Activated T-cell treated with anti-CD3 and anti-CD28 coated beads for 1 hour (primary cell): ENCODE data around the gene RIN3.
"Not testable (repeated sequence)": the region's sequence is repeated elsewhere in the genome, so short reads cannot be mapped to it uniquely, and the experiment has no call there.

Source experiments
- DNase-seq: peaks from one replicate; pipeline ENCODE4 v3.0.0-alpha.2; 2020; ENCODE audit warnings: low read depth

Gene RIN3

GRCh38 chr14:92624764-92625163 is 111.2 kb downstream of the RIN3 start:
- no peak for DNase-seq

GRCh38 chr14:92625213-92625612 is 111.6 kb downstream of the RIN3 start:
- DNase-seq, result no peak

- no peak for DNase-seq
Measured at GRCh38 chr14:92626041-92626440, 112.5 kb downstream of the RIN3 start.

GRCh38 chr14:92627707-92628215 is 114.2 kb downstream of the RIN3 start:
- DNase-seq, result no peak

GRCh38 chr14:92628636-92629035 is 115.1 kb downstream of the RIN3 start:
- no peak for DNase-seq

GRCh38 chr14:92630367-92630766 is 116.8 kb downstream of the RIN3 start:
- no peak for DNase-seq

- DNase-seq, result no peak
Measured at GRCh38 chr14:92631098-92631497, 117.5 kb downstream of the RIN3 start.

- DNase-seq, result no peak
Measured at GRCh38 chr14:92632546-92633273, 119.1 kb downstream of the RIN3 start.

- no peak for DNase-seq
Measured at GRCh38 chr14:92633274-92633616, 119.7 kb downstream of the RIN3 start.

GRCh38 chr14:92633724-92634123 is 120.1 kb downstream of the RIN3 start:
- no peak for DNase-seq

GRCh38 chr14:92635031-92635430 is 121.5 kb downstream of the RIN3 start:
- no peak for DNase-seq

- no peak for DNase-seq
Measured at GRCh38 chr14:92635896-92636295, 122.3 kb downstream of the RIN3 start.

GRCh38 chr14:92637228-92637627 is 123.6 kb downstream of the RIN3 start:
- no peak for DNase-seq

- no peak for DNase-seq
Measured at GRCh38 chr14:92637864-92638263, 124.3 kb downstream of the RIN3 start.

GRCh38 chr14:92638266-92638665 is 124.7 kb downstream of the RIN3 start:
- DNase-seq, result no peak

GRCh38 chr14:92638904-92639303 is 125.3 kb downstream of the RIN3 start:
- DNase-seq, result no peak

GRCh38 chr14:92639472-92640117 is 126.0 kb downstream of the RIN3 start:
- not testable (repeated sequence) for DNase-seq

GRCh38 chr14:92641306-92641705 is 127.7 kb downstream of the RIN3 start:
- no peak for DNase-seq

GRCh38 chr14:92644171-92644969 is 130.8 kb downstream of the RIN3 start:
- no peak for DNase-seq

GRCh38 chr14:92644970-92645515 is 131.5 kb downstream of the RIN3 start:
- no peak for DNase-seq

GRCh38 chr14:92645841-92646478 is 132.4 kb downstream of the RIN3 start:
- no peak for DNase-seq
